ENCODE results near the gene MIPEP.
A peak's percentile ranks its signal among the peaks of the same experiment; 100 is the strongest.

MIPEP gene

GRCh38 chr13:23697772-23698313 is 191.4 kb downstream of the MIPEP start:
- no peaks in the 10 kb centered on the region for H3K9me3 Mint-ChIP-seq
- peaks cover 3% of the 10 kb centered on the region for H3K36me3 Mint-ChIP-seq (ENCODE audit: insufficient read depth)
- no peak overlapping the region for H3K27ac Mint-ChIP-seq (ENCODE audit: low read depth)

GRCh38 chr13:23696610-23697009 is 192.6 kb downstream of the MIPEP start:
- ATAC-seq (replicated peaks; ENCODE audit: extremely low read depth, poor library complexity, severe bottlenecking) (no peak), DNase-seq (ENCODE audit: low spot score in 2 of 2) (no peak)
- Mint-ChIP-seq H3K27ac (ENCODE audit: low read depth) (peak overlapping the region; percentile 89), H3K9me3 (no peaks in the 10 kb centered on the region), H3K27me3 (peaks cover 14% of the 10 kb centered on the region), H3K36me3 (ENCODE audit: insufficient read depth) (peaks cover 2% of the 10 kb centered on the region), H3K4me3 (peak overlapping the region; percentile 62), H3K4me1 (peaks cover 18% of the 10 kb centered on the region)

More at GRCh38 chr13:23697772-23698313, 191.4 kb downstream of the MIPEP start:
- Mint-ChIP-seq H3K4me3 (no peak overlapping the region), H3K4me1 (peaks cover 18% of the 10 kb centered on the region), H3K27me3 (peaks cover 27% of the 10 kb centered on the region)
- ATAC-seq (replicated peaks; ENCODE audit: extremely low read depth, poor library complexity, severe bottlenecking) (no peak), DNase-seq (ENCODE audit: low spot score in 2 of 2) (no peak)

GRCh38 chr13:23695711-23696464 is 193.3 kb downstream of the MIPEP start:
- Mint-ChIP-seq H3K36me3 (ENCODE audit: insufficient read depth) (peaks cover 2% of the 10 kb centered on the region), H3K9me3 (no peaks in the 10 kb centered on the region), H3K4me3 (peak overlapping the region; percentile 62), H3K27ac (ENCODE audit: low read depth) (peak overlapping the region; percentile 89), H3K27me3 (peaks cover 7% of the 10 kb centered on the region), H3K4me1 (peaks cover 18% of the 10 kb centered on the region)
- DNase-seq (ENCODE audit: low spot score in 2 of 2) (peak; percentile 22 to 29), ATAC-seq (replicated peaks; ENCODE audit: extremely low read depth, poor library complexity, severe bottlenecking) (peak; percentile 82)

GRCh38 chr13:23695196-23695595 is 194.0 kb downstream of the MIPEP start:
- Mint-ChIP-seq H3K9me3 (no peaks in the 10 kb centered on the region), H3K27ac (ENCODE audit: low read depth) (no peak overlapping the region), H3K27me3 (peaks cover under 1% of the 10 kb centered on the region), H3K36me3 (ENCODE audit: insufficient read depth) (peaks cover 2% of the 10 kb centered on the region), H3K4me3 (peak overlapping the region; percentile 17), H3K4me1 (peaks cover 18% of the 10 kb centered on the region)
- no peak for ATAC-seq (replicated peaks; ENCODE audit: extremely low read depth, poor library complexity, severe bottlenecking)
- no peak for DNase-seq (ENCODE audit: low spot score in 2 of 2)

GRCh38 chr13:23692816-23693215 is 196.4 kb downstream of the MIPEP start:
- Mint-ChIP-seq H3K4me3 (no peak overlapping the region), H3K27ac (ENCODE audit: low read depth) (no peak overlapping the region), H3K9me3 (no peaks in the 10 kb centered on the region), H3K36me3 (ENCODE audit: insufficient read depth) (peaks cover 4% of the 10 kb centered on the region), H3K27me3 (no peaks in the 10 kb centered on the region), H3K4me1 (peaks cover 17% of the 10 kb centered on the region)
- no peak for DNase-seq (ENCODE audit: low spot score in 2 of 2)
- no peak for ATAC-seq (replicated peaks; ENCODE audit: extremely low read depth, poor library complexity, severe bottlenecking)

GRCh38 chr13:23690668-23691067 is 198.5 kb downstream of the MIPEP start:
- Mint-ChIP-seq H3K27me3 (peaks cover 13% of the 10 kb centered on the region), H3K4me1 (peaks cover under 1% of the 10 kb centered on the region), H3K36me3 (ENCODE audit: insufficient read depth) (peaks cover 4% of the 10 kb centered on the region), H3K27ac (ENCODE audit: low read depth) (no peak overlapping the region), H3K4me3 (no peak overlapping the region), H3K9me3 (no peaks in the 10 kb centered on the region)
- ATAC-seq (replicated peaks; ENCODE audit: extremely low read depth, poor library complexity, severe bottlenecking), result no peak
- no peak for DNase-seq (ENCODE audit: low spot score in 2 of 2)

GRCh38 chr13:23688336-23688735 is 200.9 kb downstream of the MIPEP start:
- Mint-ChIP-seq H3K9me3 (no peaks in the 10 kb centered on the region), H3K27me3 (peaks cover 16% of the 10 kb centered on the region), H3K27ac (ENCODE audit: low read depth) (no peak overlapping the region), H3K36me3 (ENCODE audit: insufficient read depth) (peaks cover 3% of the 10 kb centered on the region), H3K4me3 (no peak overlapping the region), H3K4me1 (no peaks in the 10 kb centered on the region)
- DNase-seq (ENCODE audit: low spot score in 2 of 2) (no peak), ATAC-seq (replicated peaks; ENCODE audit: extremely low read depth, poor library complexity, severe bottlenecking) (no peak)

GRCh38 chr13:23687614-23688013 is 201.6 kb downstream of the MIPEP start:
- DNase-seq (ENCODE audit: low spot score in 2 of 2), result no peak
- ATAC-seq (replicated peaks; ENCODE audit: extremely low read depth, poor library complexity, severe bottlenecking), result no peak
- Mint-ChIP-seq H3K27me3 (peaks cover 16% of the 10 kb centered on the region), H3K4me1 (no peaks in the 10 kb centered on the region), H3K27ac (ENCODE audit: low read depth) (no peak overlapping the region), H3K9me3 (no peaks in the 10 kb centered on the region), H3K4me3 (no peak overlapping the region), H3K36me3 (ENCODE audit: insufficient read depth) (peaks cover 3% of the 10 kb centered on the region)

GRCh38 chr13:23686948-23687347 is 202.3 kb downstream of the MIPEP start:
- DNase-seq (ENCODE audit: low spot score in 2 of 2), result no peak
- Mint-ChIP-seq H3K27ac (ENCODE audit: low read depth) (no peak overlapping the region), H3K4me3 (no peak overlapping the region), H3K4me1 (no peaks in the 10 kb centered on the region), H3K27me3 (peaks cover 18% of the 10 kb centered on the region), H3K36me3 (ENCODE audit: insufficient read depth) (peaks cover 3% of the 10 kb centered on the region), H3K9me3 (no peaks in the 10 kb centered on the region)
- ATAC-seq (replicated peaks; ENCODE audit: extremely low read depth, poor library complexity, severe bottlenecking), result no peak

- peaks cover 3% of the 10 kb centered on the region for H3K36me3 Mint-ChIP-seq (ENCODE audit: insufficient read depth)
- no peak for DNase-seq (ENCODE audit: low spot score in 2 of 2)
- ATAC-seq (replicated peaks; ENCODE audit: extremely low read depth, poor library complexity, severe bottlenecking), result no peak
- H3K9me3 Mint-ChIP-seq, result no peaks in the 10 kb centered on the region
- H3K4me1 Mint-ChIP-seq, result no peaks in the 10 kb centered on the region
- no peak overlapping the region for H3K4me3 Mint-ChIP-seq
- peaks cover 34% of the 10 kb centered on the region for H3K27me3 Mint-ChIP-seq
- no peak overlapping the region for H3K27ac Mint-ChIP-seq (ENCODE audit: low read depth)
These were observed 203.8 kb downstream of the MIPEP start for GRCh38 chr13:23685416-23685815.

- no peak for ATAC-seq (replicated peaks; ENCODE audit: extremely low read depth, poor library complexity, severe bottlenecking)
- DNase-seq (ENCODE audit: low spot score in 2 of 2), result no peak
- Mint-ChIP-seq H3K27ac (ENCODE audit: low read depth) (no peak overlapping the region), H3K4me1 (no peaks in the 10 kb centered on the region), H3K27me3 (peaks cover 41% of the 10 kb centered on the region), H3K36me3 (ENCODE audit: insufficient read depth) (peaks cover 3% of the 10 kb centered on the region), H3K4me3 (no peak overlapping the region), H3K9me3 (no peaks in the 10 kb centered on the region)
These were observed 204.6 kb downstream of the MIPEP start for GRCh38 chr13:23684647-23685046.

GRCh38 chr13:23683084-23683483 is 206.1 kb downstream of the MIPEP start:
- peaks cover 49% of the 10 kb centered on the region for H3K27me3 Mint-ChIP-seq
- no peaks in the 10 kb centered on the region for H3K9me3 Mint-ChIP-seq
- no peak overlapping the region for H3K27ac Mint-ChIP-seq (ENCODE audit: low read depth)
- ATAC-seq (replicated peaks; ENCODE audit: extremely low read depth, poor library complexity, severe bottlenecking), result no peak
- no peaks in the 10 kb centered on the region for H3K36me3 Mint-ChIP-seq (ENCODE audit: insufficient read depth)
- no peaks in the 10 kb centered on the region for H3K4me1 Mint-ChIP-seq
- H3K4me3 Mint-ChIP-seq, result no peak overlapping the region
- DNase-seq (ENCODE audit: low spot score in 2 of 2), result no peak

Data from central memory CD8-positive, alpha-beta T cell (primary cell).